T-helper 17 cell (primary cell): ENCODE results near the gene ALPL. TPM values are rescaled to one million over a fixed set of nuclear protein-coding genes. Genes with fewer than 3 reads are reported as not detected.
A peak's percentile ranks its signal among the peaks of the same experiment; 100 is the strongest.
"Not testable (repeated sequence)": the region's sequence is repeated elsewhere in the genome, so short reads cannot be mapped to it uniquely, and the experiment has no call there.

Source experiments
- ATAC-seq: fragments of 150-1000 bp; cut with Tn5 transposase; 2 replicates; pipeline ENCODE4 v1.10.0; 2021; ENCODE audit warnings: mild to moderate bottlenecking, moderate library complexity
- DNase-seq, 3 donors: peaks; one replicate each; pipeline versions ENCODE4 v3.0.0 to v3.0.0-alpha.2; 2020 to 2021
- H3K9me3 ChIP-seq: one replicate; pipeline ENCODE4 v1.7.0; 2013; ENCODE audit warnings: low read length, mild to moderate bottlenecking; ENCODE audit not compliant: control insufficient read depth, poor library complexity, severe bottlenecking
- H3K27ac Mint-ChIP-seq: one replicate; pipeline ENCODE4 v1.8.0; 2022; ENCODE audit warnings: mild to moderate bottlenecking, moderate library complexity, mixed read lengths
- H3K27me3 Mint-ChIP-seq: one replicate; pipeline ENCODE4 v1.8.0; 2022; ENCODE audit warnings: mixed read lengths
- H3K36me3 Mint-ChIP-seq: one replicate; pipeline ENCODE4 v1.8.0; 2022; ENCODE audit warnings: low read depth, mixed read lengths
- H3K4me1 Mint-ChIP-seq: one replicate; pipeline ENCODE4 v1.8.0; 2022; ENCODE audit warnings: mild to moderate bottlenecking, mixed read lengths
- H3K4me3 Mint-ChIP-seq: one replicate; pipeline ENCODE4 v1.8.0; 2022; ENCODE audit warnings: mild to moderate bottlenecking, moderate library complexity, mixed read lengths
- total RNA-seq, 4 donors: library from RNA in 2 of 4; stranded (reverse) in 2 of 4; gene quantifications; one replicate each; pipeline ENCODE4 v1.2.3 and lab custom pipeline; 2022 to 2026

ALPL gene
- total RNA-seq = not detected
- total RNA-seq (lab: John Stamatoyannopoulos, UW) = 0 reads per million in 2 donors

DNA sequence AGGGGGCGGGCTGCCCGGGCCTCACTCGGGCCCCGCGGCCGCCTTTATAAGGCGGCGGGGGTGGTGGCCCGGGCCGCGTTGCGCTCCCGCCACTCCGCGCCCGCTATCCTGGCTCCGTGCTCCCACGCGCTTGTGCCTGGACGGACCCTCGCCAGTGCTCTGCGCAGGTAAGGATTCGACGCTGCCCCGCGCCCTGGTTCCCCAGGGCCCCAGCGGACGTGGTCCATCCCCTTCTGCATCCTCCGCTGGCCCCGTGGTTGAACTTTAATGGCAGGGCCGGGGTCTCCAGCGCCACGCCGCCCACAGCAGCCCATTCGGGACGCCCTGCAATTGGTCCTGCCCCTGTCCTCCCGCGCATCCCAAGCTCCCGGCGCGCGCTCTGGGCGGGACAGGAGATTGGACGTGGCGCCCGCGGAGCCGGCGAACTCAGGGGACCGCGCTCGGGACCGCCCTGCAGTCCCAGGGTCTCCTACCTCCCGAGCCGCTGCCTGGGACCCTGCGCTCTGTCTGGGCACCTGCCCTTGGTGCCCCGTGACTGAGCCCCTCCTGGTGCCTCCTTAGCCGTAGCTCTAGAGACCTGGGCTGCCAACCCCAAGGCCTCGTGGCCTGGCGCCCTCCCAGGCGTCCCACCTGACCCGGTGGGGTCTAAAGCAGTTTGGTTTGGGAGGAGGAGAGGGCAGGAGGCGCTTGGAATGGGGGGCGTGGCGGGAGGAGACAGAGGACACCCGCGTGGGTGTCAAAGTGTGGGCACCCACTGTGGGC is at the start of gene ALPL:
Gene ALPL, plus strand, starts transcription at position 73 of the 762 bp plus-strand sequence. CDS start 44,659 bp downstream, outside the sequence.
- no peak for ATAC-seq
- no peak for DNase-seq
- H3K4me3 Mint-ChIP-seq = peak within 1 kb of the TSS; percentile 84
- H3K36me3 Mint-ChIP-seq = peaks cover 8% of the 10 kb centered on the region
- H3K4me1 Mint-ChIP-seq = peaks cover 5% of the 10 kb centered on the region
- peak within 1 kb of the TSS; percentile 69 for H3K27ac Mint-ChIP-seq
- H3K27me3 Mint-ChIP-seq = peaks cover 54% of the 10 kb centered on the region
- H3K9me3 ChIP-seq = no peaks in the 10 kb centered on the region

DNA sequence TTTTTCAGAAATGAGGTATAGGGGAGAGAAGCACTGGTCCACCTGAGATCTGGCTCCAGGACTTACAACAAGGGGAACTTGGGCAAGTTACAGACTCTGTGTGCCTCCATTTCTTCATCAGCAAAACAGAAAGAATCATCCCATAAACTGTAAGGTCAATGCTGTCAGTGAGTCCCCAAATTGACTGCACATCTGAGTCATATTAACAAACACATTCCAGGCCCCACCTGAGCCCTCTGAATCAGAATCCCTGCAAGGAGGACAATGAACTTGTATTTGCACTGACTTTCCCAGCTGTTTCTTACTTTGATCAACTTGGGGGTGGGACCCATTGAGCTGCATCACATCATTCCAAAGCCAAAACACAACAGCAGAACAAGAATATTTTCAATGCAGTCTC is 44.1 kb upstream of the ALPL start:
- not testable (repeated sequence) for H3K9me3 ChIP-seq, H3K27me3 Mint-ChIP-seq, ATAC-seq, H3K36me3 Mint-ChIP-seq, H3K4me1 Mint-ChIP-seq, DNase-seq, H3K4me3 Mint-ChIP-seq, H3K27ac Mint-ChIP-seq

DNA sequence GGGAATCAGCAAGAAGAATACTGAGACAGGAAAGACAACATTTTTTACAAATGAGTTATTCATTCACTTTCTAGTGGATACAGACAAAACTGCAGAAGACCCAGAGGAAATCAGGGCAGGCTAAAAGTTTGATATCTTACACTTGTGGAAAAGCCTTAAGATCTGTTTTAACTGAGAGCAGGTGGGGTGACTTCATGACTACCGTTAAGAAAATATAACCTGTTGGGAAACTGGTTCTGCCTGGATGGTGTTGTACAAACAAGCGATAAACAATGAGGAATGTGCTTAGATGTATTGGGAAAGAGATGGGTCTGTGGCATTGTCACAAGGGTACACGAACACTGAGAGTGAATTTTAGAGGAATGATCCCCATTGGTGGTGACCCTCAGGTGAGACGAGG is 41.3 kb upstream of the ALPL start:
- ATAC-seq, DNase-seq, H3K9me3 ChIP-seq, H3K36me3 Mint-ChIP-seq, H3K4me1 Mint-ChIP-seq, H3K27me3 Mint-ChIP-seq, H3K27ac Mint-ChIP-seq, H3K4me3 Mint-ChIP-seq: not testable (repeated sequence)

DNA sequence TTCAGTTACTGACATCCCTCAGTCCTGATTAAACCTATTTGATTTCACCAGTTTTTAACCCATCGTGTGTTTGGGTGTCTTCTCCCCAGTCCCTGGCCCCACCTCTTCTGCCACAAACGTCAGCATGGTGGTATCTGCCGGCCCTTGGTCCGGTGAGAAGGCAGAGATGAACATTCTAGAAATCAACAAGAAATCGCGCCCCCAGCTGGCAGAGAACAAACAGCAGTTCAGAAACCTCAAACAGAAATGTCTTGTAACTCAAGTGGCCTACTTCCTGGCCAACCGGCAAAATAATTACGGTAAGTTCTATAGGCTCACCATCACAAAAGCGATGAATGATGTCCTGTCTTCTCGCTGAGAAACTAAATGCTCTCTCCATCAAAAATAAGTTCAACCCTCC is 40.6 kb upstream of the ALPL start:
- ATAC-seq = no peak
- Mint-ChIP-seq H3K4me1 (no peaks in the 10 kb centered on the region), H3K27ac (no peak overlapping the region), H3K36me3 (peaks cover 5% of the 10 kb centered on the region), H3K4me3 (no peak overlapping the region), H3K27me3 (no peaks in the 10 kb centered on the region)
- no peak for DNase-seq
- no peaks in the 10 kb centered on the region for H3K9me3 ChIP-seq

DNA sequence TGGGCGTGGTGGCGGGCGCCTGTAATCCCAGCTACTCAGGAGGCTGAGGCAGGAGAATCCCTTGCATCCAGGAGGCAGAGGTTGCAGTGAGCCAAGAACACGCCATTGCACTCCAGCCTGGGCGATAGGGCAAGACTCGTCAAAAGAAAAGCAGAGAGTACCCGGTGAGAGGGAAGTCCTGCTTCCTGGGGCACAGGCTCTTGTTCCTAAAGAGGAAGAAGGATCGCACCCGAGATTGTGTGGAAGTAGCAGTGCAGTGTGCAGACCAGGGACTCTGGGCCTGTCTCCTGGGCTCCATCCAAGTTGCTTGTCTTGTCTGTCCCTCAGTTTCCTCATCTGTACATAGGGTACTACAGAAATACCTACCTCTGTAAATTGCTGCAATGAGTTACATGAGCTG is 39.6 kb upstream of the ALPL start:
- Mint-ChIP-seq H3K27me3 (no peaks in the 10 kb centered on the region), H3K27ac (no peak overlapping the region), H3K4me1 (no peaks in the 10 kb centered on the region), H3K36me3 (peaks cover 6% of the 10 kb centered on the region), H3K4me3 (no peak overlapping the region)
- ATAC-seq = no peak
- no peaks in the 10 kb centered on the region for H3K9me3 ChIP-seq
- no peak for DNase-seq

DNA sequence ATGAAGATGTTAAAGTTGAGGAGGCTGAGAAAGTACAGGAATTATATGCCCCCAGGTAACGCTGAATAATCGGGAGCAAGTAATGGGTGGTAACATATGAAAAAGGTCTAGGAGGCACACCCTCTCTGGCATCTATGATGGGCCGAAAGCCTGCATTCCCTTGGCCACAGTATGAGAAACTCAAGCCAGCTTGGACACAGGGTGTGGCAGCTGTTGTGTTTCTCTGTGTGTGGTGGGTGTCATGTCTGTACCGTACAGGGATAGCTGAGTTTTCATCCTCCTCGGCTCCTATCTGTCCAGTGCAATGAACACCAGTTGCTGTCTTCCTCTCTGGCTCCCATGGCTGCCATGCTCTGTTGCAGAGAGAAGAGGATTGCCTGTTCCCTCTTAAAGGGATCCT is 36.4 kb upstream of the ALPL start:
- Mint-ChIP-seq H3K27me3 (no peaks in the 10 kb centered on the region), H3K27ac (no peak overlapping the region), H3K36me3 (peaks cover 13% of the 10 kb centered on the region), H3K4me1 (peaks cover 7% of the 10 kb centered on the region), H3K4me3 (no peak overlapping the region)
- ATAC-seq (no peak), DNase-seq (no peak)
- no peaks in the 10 kb centered on the region for H3K9me3 ChIP-seq

DNA sequence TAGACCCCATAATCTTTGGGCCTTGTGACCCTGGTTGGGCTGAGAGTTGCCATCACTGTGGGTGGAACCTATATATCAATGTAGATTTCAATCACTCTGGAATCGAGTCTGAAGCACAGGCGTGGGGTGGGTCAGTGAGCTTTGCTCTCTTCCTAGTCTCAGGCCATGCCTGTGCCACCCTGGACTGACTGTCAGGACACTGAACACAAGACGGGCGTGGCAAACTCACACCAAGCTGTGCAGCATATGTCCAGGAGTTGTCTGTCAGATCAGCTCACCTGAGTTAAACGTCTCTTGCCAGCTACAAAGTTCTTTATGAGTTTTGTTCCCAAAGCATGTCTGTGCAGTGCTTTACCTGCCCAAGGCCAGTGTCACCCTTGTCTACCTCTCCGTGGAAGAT is 30.9 kb upstream of the ALPL start:
- ATAC-seq (no peak), DNase-seq (no peak)
- H3K36me3 Mint-ChIP-seq = peaks cover 22% of the 10 kb centered on the region
- H3K27ac Mint-ChIP-seq = no peak overlapping the region
- H3K27me3 Mint-ChIP-seq = no peaks in the 10 kb centered on the region
- H3K4me3 Mint-ChIP-seq = no peak overlapping the region
- peaks cover 7% of the 10 kb centered on the region for H3K4me1 Mint-ChIP-seq
- H3K9me3 ChIP-seq = no peaks in the 10 kb centered on the region

DNA sequence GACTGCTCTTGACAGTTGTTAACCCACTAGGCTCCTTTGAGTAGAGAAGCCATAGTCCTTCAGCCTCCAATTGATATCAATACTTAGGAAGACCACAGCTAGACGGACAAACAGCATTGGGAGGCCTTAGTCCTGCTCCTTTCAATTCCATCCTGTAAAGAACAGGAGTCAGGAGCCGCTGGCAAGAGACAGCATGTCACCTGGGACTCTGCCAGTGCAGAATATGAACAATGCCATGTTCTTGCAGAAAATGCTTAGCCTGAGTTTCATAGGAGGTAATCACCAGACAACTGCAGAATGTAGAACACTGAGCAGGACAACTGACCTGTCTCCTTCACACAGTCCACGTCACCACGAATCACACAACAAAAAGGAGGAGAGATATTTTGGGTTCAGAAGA is 25.3 kb upstream of the ALPL start:
- H3K27me3 Mint-ChIP-seq, H3K9me3 ChIP-seq, H3K36me3 Mint-ChIP-seq, H3K4me1 Mint-ChIP-seq, H3K27ac Mint-ChIP-seq, DNase-seq, H3K4me3 Mint-ChIP-seq, ATAC-seq: not testable (repeated sequence)

DNA sequence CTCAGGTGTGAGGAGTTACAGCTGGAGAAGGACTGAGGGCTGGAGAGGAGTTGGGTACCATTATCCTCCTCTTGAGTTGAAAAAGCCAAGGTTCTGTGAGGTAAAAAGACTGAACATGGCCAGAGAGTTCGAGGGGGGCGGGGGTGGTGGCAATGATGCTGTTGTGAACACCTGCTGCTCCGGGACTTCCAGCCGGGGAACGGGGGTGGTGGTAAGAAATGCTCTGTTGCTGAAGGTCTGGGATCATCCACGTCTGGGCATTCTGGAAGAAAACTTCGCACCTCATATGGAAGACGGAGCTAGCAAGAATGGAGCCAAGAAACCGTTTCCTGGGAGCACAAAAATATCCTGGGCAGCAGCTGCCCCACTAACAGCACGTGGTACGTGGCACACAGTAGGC is 20.1 kb upstream of the ALPL start:
- DNase-seq (no peak), ATAC-seq (no peak)
- Mint-ChIP-seq H3K4me3 (no peak overlapping the region), H3K27me3 (peaks cover 4% of the 10 kb centered on the region), H3K36me3 (no peaks in the 10 kb centered on the region), H3K27ac (no peak overlapping the region), H3K4me1 (peaks cover 11% of the 10 kb centered on the region)
- no peaks in the 10 kb centered on the region for H3K9me3 ChIP-seq

DNA sequence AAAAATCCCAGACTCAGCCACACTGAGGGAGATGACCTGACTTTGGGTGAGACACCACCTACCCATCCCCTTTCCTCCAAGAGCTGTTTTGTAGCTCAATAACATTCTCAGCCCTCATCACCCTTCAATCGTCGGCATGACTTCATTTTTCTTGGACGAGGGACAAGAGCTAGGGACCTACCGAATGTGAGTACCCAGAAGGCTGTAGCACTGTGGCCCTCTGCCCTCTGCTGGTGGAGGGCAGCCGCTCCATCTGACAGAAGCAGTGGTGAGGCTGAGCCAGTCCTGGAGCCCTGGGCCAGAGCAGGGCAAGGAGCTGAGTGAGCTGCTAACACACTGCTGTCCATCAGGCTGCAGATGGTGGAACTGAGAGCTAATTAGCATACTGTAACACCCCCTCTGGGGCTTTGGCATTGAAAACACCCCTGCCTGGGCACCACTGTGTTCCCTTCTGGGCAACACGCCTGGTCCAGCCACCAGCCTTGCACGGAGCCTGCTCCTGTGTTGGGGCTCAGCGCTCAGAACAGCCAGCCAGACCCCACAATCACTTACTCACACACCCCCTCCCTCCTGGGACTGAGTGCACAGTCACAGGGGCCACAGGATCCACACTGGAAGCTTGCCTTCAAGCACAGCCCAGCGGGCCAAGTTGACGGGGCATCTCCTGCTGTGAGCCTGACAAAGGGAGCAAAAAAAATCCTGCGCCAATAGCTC is 18.3 kb upstream of the ALPL start:
- no peak for DNase-seq
- peaks cover 10% of the 10 kb centered on the region for H3K27me3 Mint-ChIP-seq

DNA sequence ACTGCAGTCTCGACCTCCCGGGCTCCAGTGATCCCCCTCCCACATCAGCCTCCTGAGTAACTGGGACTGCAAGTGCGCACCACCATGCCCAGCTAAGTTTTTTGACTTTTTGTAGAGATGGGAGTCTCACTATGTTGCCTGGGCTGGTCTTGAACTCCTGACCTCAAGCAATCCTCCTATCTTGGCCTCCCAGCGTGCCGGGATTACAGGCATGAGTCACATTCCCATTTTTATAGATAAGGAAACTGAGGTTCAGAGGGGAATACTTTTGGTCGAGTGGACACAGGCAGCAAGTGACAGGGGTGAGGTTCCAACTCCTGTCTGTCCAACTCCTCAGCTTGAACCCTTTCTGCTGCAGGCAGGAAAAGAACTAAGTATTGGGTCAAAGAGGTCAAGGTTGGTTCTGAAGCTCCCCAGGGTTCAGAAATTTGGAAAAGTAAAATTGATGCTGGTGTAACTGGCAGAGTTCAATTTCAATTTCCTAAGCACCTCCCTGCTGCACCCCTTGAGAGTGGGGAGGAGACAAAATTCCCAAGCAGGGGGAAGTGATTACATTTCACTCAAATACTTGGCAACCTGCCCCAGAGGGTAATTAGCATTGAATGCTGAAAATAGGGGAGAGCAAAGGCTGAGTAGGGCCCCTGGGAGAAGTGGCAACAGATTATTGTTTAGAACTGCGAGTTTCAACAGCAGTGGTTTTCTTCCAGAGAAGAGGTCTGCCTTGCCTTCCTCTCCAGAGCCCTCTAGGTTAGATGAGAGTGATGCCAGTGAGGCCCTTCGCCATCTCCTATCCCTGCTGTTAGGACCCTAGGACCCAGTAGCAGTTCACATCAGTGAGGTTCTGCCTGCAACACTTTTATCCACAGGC is 17.5 kb upstream of the ALPL start:
- peaks cover 10% of the 10 kb centered on the region for H3K27me3 Mint-ChIP-seq
- H3K27ac Mint-ChIP-seq = no peak overlapping the region
- no peaks in the 10 kb centered on the region for H3K9me3 ChIP-seq
- no peak for ATAC-seq
- no peak overlapping the region for H3K4me3 Mint-ChIP-seq
- H3K4me1 Mint-ChIP-seq = peaks cover 11% of the 10 kb centered on the region
- DNase-seq = no peak
- no peaks in the 10 kb centered on the region for H3K36me3 Mint-ChIP-seq

More for the DNA sequence above, 18.3 kb upstream of the ALPL start:
- Mint-ChIP-seq H3K4me1 (peaks cover 11% of the 10 kb centered on the region), H3K36me3 (no peaks in the 10 kb centered on the region), H3K4me3 (no peak overlapping the region), H3K27ac (no peak overlapping the region)
- no peaks in the 10 kb centered on the region for H3K9me3 ChIP-seq
- peak; percentile 45 for ATAC-seq

DNA sequence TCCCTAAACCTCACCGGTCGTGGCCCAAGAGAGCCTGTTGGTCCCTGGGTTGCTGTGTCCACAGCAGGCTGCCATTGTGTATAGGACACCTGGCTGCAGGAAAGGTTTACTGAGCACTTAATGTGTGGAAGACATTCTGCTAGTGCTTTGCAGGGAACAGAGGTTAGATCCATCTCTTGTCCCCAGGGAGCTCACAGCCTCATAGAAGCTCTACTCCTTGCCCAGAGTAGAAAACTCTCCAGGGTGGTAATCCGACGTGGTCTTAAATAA is 16.9 kb upstream of the ALPL start:
- DNase-seq = no peak
- ATAC-seq = no peak
- Mint-ChIP-seq H3K4me3 (no peak overlapping the region), H3K27me3 (peaks cover 10% of the 10 kb centered on the region), H3K4me1 (peaks cover 11% of the 10 kb centered on the region), H3K36me3 (no peaks in the 10 kb centered on the region), H3K27ac (no peak overlapping the region)
- H3K9me3 ChIP-seq = no peaks in the 10 kb centered on the region

DNA sequence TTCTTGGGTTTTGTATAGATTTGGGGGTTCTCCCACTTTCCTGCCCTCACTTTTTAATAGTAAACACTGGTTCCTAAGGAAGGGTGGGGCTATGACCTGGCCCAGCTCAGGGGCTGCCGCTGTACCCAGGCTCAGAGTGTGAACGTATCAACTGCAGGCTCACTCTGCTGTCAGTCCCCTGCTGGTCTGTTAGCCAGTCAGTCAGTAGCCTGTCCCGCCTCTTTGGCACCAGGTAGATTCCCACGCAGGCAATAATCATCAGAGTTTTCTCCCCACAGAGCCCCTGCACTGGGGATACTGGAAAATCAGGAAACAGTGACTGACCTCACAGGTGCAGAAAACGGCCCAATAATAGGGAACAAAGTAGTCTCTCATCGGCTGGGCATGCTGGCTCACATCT is 15.0 kb upstream of the ALPL start:
- ATAC-seq (no peak), DNase-seq (no peak)
- Mint-ChIP-seq H3K36me3 (no peaks in the 10 kb centered on the region), H3K27me3 (peaks cover 10% of the 10 kb centered on the region), H3K4me3 (no peak overlapping the region), H3K27ac (no peak overlapping the region), H3K4me1 (no peaks in the 10 kb centered on the region)
- H3K9me3 ChIP-seq = no peaks in the 10 kb centered on the region
